H9 (cell line): ENCODE results near the gene RPL37A. TPM values are rescaled to one million over a fixed set of nuclear protein-coding genes. Genes with fewer than 3 reads are reported as not detected.

Source experiments
- DNase-seq: peaks from one replicate; pipeline ENCODE4 v3.0.0-alpha.2; 2017
- H2AFZ ChIP-seq: one replicate; pipeline ENCODE4 v1.6.1; 2013; ENCODE audit warnings: mild to moderate bottlenecking, low read length, control low read depth, moderate library complexity
- H2AK5ac ChIP-seq: 2 replicates; pipeline ENCODE4 v1.6.1; 2013; ENCODE audit warnings: low read length, control low read depth, mixed read lengths; ENCODE audit not compliant: insufficient read length
- H2BK120ac ChIP-seq: one replicate; pipeline ENCODE4 v1.6.1; 2013; ENCODE audit warnings: low read depth, mild to moderate bottlenecking, low read length, control low read depth, inconsistent platforms; ENCODE audit not compliant: poor library complexity, severe bottlenecking
- H2BK12ac ChIP-seq: 2 replicates; pipeline ENCODE4 v1.6.1; 2013; ENCODE audit warnings: low read length, control low read depth, mixed read lengths, low read depth; ENCODE audit not compliant: insufficient read length
- H2BK15ac ChIP-seq: 2 replicates; pipeline ENCODE4 v1.6.1; 2013; ENCODE audit warnings: low read depth, low read length, control low read depth
- H2BK20ac ChIP-seq: one replicate; pipeline ENCODE4 v1.6.1; 2013; ENCODE audit warnings: low read depth, mild to moderate bottlenecking, low read length, control low read depth, inconsistent platforms; ENCODE audit not compliant: poor library complexity, severe bottlenecking
- H2BK5ac ChIP-seq: 2 replicates; pipeline ENCODE4 v1.6.1; 2013; ENCODE audit warnings: low read length, control low read depth, mixed read lengths; ENCODE audit not compliant: insufficient read length
- H3K14ac ChIP-seq: 2 replicates; pipeline ENCODE4 v1.6.1; 2013; ENCODE audit warnings: low read length, control low read depth; ENCODE audit not compliant: insufficient read depth
- H3K18ac ChIP-seq: 2 replicates; pipeline ENCODE4 v1.6.1; 2013; ENCODE audit warnings: low read depth, mild to moderate bottlenecking, mixed read lengths, low read length, control low read depth; ENCODE audit not compliant: insufficient read length
- H3K23ac ChIP-seq: 2 replicates; pipeline ENCODE4 v1.6.1; 2013; ENCODE audit warnings: low read length, control low read depth, mixed read lengths, low read depth; ENCODE audit not compliant: insufficient read length
- H3K23me2 ChIP-seq: 2 replicates; pipeline ENCODE4 v1.6.1; 2013; ENCODE audit warnings: low read depth, mild to moderate bottlenecking, mixed read lengths, low read length, control low read depth; ENCODE audit not compliant: insufficient read length, poor library complexity, severe bottlenecking
- H3K27ac ChIP-seq: 2 replicates; pipeline ENCODE4 v1.5.1; 2013; ENCODE audit warnings: low read length, control low read depth, mixed read lengths, low read depth; ENCODE audit not compliant: insufficient read length
- H3K27me3 ChIP-seq: 2 replicates; pipeline ENCODE4 v1.6.1; 2013; ENCODE audit warnings: low read length, control low read depth, inconsistent platforms; ENCODE audit not compliant: insufficient read depth
- H3K4ac ChIP-seq: 2 replicates; pipeline ENCODE4 v1.6.1; 2013; ENCODE audit warnings: low read depth, mild to moderate bottlenecking, control low read depth, inconsistent platforms, low read length, moderate library complexity
- H3K4me1 ChIP-seq: 2 replicates; pipeline ENCODE4 v1.6.1; 2013; ENCODE audit warnings: low read length, control low read depth, inconsistent platforms; ENCODE audit not compliant: insufficient read depth
- H3K4me2 ChIP-seq: 2 replicates; pipeline ENCODE4 v1.6.1; 2013; ENCODE audit warnings: low read length, control low read depth, mixed read lengths; ENCODE audit not compliant: insufficient read length, insufficient read depth
- H3K56ac ChIP-seq: 2 replicates; pipeline ENCODE4 v1.6.1; 2013; ENCODE audit warnings: low read depth, mild to moderate bottlenecking, mixed read lengths, low read length, control low read depth; ENCODE audit not compliant: insufficient read length
- H3K79me1 ChIP-seq: 2 replicates; pipeline ENCODE4 v1.6.1; 2013; ENCODE audit warnings: low read depth, mild to moderate bottlenecking, moderate library complexity, low read length, control low read depth, inconsistent platforms; ENCODE audit not compliant: insufficient read depth, poor library complexity, severe bottlenecking
- H3K79me2 ChIP-seq: 2 replicates; pipeline ENCODE4 v1.6.1; 2013; ENCODE audit warnings: low read length, control low read depth, inconsistent platforms; ENCODE audit not compliant: insufficient read depth
- H3K9ac ChIP-seq: 2 replicates; pipeline ENCODE4 v1.6.1; 2013; ENCODE audit warnings: low read length, control low read depth, mixed read lengths; ENCODE audit not compliant: insufficient read length; ENCODE audit errors: extremely low read depth
- H3K9me3 ChIP-seq: one replicate; pipeline ENCODE4 v1.6.1; 2013; ENCODE audit warnings: low read depth, low read length, inconsistent platforms; ENCODE audit not compliant: control insufficient read depth
- H3T11ph ChIP-seq: one replicate; pipeline ENCODE4 v1.6.1; 2013; ENCODE audit warnings: mild to moderate bottlenecking, low read length, control low read depth, inconsistent platforms
- H4K20me1 ChIP-seq: one replicate; pipeline ENCODE4 v1.6.1; 2013; ENCODE audit not compliant: control insufficient read depth, insufficient read length, insufficient read depth
- H4K5ac ChIP-seq: 2 replicates; pipeline ENCODE4 v1.6.1; 2013; ENCODE audit warnings: low read depth, mild to moderate bottlenecking, mixed read lengths, low read length, control low read depth; ENCODE audit not compliant: insufficient read length
- H4K8ac ChIP-seq: replicated peaks from 2 replicates; pipeline ENCODE4 v1.6.1; 2013; ENCODE audit warnings: low read length, control low read depth, mixed read lengths, low read depth; ENCODE audit not compliant: insufficient read length
- H4K91ac ChIP-seq: 2 replicates; pipeline ENCODE4 v1.6.1; 2013; ENCODE audit warnings: low read depth, mild to moderate bottlenecking, moderate library complexity, mixed read lengths, low read length, control low read depth; ENCODE audit not compliant: insufficient read length
- H3K27ac Mint-ChIP-seq, 3 experiments: 2 replicates in 2 of 3; 3 replicates in 1 of 3; pipeline ENCODE4 v1.8.0; 2020 to 2021; ENCODE audit warnings: mixed read lengths in 3 of 3, mild to moderate bottlenecking in 1 of 3, moderate library complexity in 1 of 3
- H3K27me3 Mint-ChIP-seq: 2 replicates; pipeline ENCODE4 v1.8.0; 2021; ENCODE audit warnings: low read depth, mild to moderate bottlenecking, moderate library complexity, mixed read lengths
- H3K36me3 Mint-ChIP-seq, 3 experiments: 2 replicates in 2 of 3; 3 replicates in 1 of 3; pipeline ENCODE4 v1.8.0; 2020 to 2021; ENCODE audit warnings: low read depth in 3 of 3, mixed read lengths in 3 of 3; ENCODE audit not compliant: insufficient read depth in 1 of 3
- H3K4me1 Mint-ChIP-seq, 2 experiments: 2 replicates each; pipeline ENCODE4 v1.8.0; 2020; ENCODE audit warnings: mixed read lengths in 2 of 2
- H3K4me3 Mint-ChIP-seq, 2 experiments: 2 replicates in 1 of 2; 3 replicates in 1 of 2; pipeline ENCODE4 v1.8.0; 2020 to 2021; ENCODE audit warnings: mild to moderate bottlenecking in 2 of 2, mixed read lengths in 2 of 2, moderate library complexity in 1 of 2
- H3K9me3 Mint-ChIP-seq, 2 experiments: 2 replicates in 1 of 2; 3 replicates in 1 of 2; pipeline ENCODE4 v1.8.0; 2020; ENCODE audit warnings: mild to moderate bottlenecking in 2 of 2, mixed read lengths in 2 of 2, moderate library complexity in 1 of 2
- CTCF ChIP-seq: fragments of 200-600 bp; sonication (generic); conservative IDR thresholded peaks from 3 replicates; pipeline ENCODE4 v1.8.0; 2021; ENCODE audit warnings: antibody characterized with exemption, mild to moderate bottlenecking
- WGBS: extraction: QIAGEN DNeasy Blood & Tissue Kit; methylation state at CpG from one replicate; pipeline ENCODE4 v1.1.7; 2013; ENCODE audit warnings: missing lambda C conversion rate, low lambda C conversion rate, mixed read lengths; ENCODE audit not compliant: insufficient read length; ENCODE audit errors: extremely low coverage; 5-methylcytosine and 5-hydroxymethylcytosine counted together
- total RNA-seq: library from RNA; stranded (reverse); gene quantifications from 2 replicates; pipeline ENCODE4 v1.2.1, GENCODE V29; 2021

The RPL37A gene
- total RNA-seq, 1 experiment from 2014 or later: 3,769 TPM

- peaks cover 75 to 80% (median 75%) of the 10 kb centered on the region in 3 experiments for H3K36me3 Mint-ChIP-seq
- H2BK5ac ChIP-seq: no peak overlapping the region
- no peak overlapping the region for H2BK12ac ChIP-seq
- H4K8ac ChIP-seq: no peak overlapping the region
- no peak for TF ChIP-seq CTCF
- H2BK120ac ChIP-seq: no peak overlapping the region
- no peak overlapping the region for H3K4me3 Mint-ChIP-seq
- no CpG with 5 or more reads among the region's 5 CpGs for WGBS
- H4K91ac ChIP-seq: no peak overlapping the region
- peaks cover 13% of the 10 kb centered on the region; the same call in 1 of the 2 replicates for H3K79me2 ChIP-seq
- no peak overlapping the region for H3K4ac ChIP-seq
- peaks cover 7% of the 10 kb centered on the region for H3K23me2 ChIP-seq
- no peak overlapping the region for H2BK15ac ChIP-seq
- H3K9me3 Mint-ChIP-seq: peaks cover 1 to 3% of the 10 kb centered on the region in 2 experiments; a peak in 1 of 5 replicates
- H3K27me3 ChIP-seq: no peaks in the 10 kb centered on the region
- no peak overlapping the region for H3K14ac ChIP-seq
- H3K4me1 ChIP-seq: peaks cover 3% of the 10 kb centered on the region; the same call in 1 of the 2 replicates
- no peak overlapping the region for H4K5ac ChIP-seq
- DNase-seq: no peak
- H3K23ac ChIP-seq: no peak overlapping the region
- no peak overlapping the region for H3K18ac ChIP-seq
- H2AK5ac ChIP-seq: no peak overlapping the region
- H3K27ac Mint-ChIP-seq: peak overlapping the region in 2 of 3 experiments; percentile 4 to 83; a peak in 3 of 7 replicates
- no peak overlapping the region for H2AFZ ChIP-seq
- H3K79me1 ChIP-seq: peaks cover 6% of the 10 kb centered on the region
- no peak overlapping the region for H3T11ph ChIP-seq
- no peak overlapping the region for H3K4me2 ChIP-seq
- peaks cover 2% of the 10 kb centered on the region for H3K27me3 Mint-ChIP-seq
- no peak overlapping the region for H3K9ac ChIP-seq
- no peaks in the 10 kb centered on the region for H4K20me1 ChIP-seq
- H3K27ac ChIP-seq: peak overlapping the region; percentile 21
- H2BK20ac ChIP-seq: no peak overlapping the region
- peaks cover 37 to 39% of the 10 kb centered on the region in 2 experiments for H3K4me1 Mint-ChIP-seq
- no peaks in the 10 kb centered on the region for H3K9me3 ChIP-seq
- no peak overlapping the region for H3K56ac ChIP-seq
Observed at GRCh38 chr2:216503697-216504375, 5.2 kb downstream of the RPL37A start.
